PC-9 (cell line): ENCODE measurements around the gene EFCAB7. TPM values are rescaled to one million over a fixed set of nuclear protein-coding genes. Genes with fewer than 3 reads are reported as not detected.

Experiments
- BruUV-seq: library from RNA; stranded (reverse); fragments of 400-500 nt; replicated peaks from 2 replicates; lab custom pipeline; 2021; lab: Mats Ljungman, UMichigan
- CTCF ChIA-PET: fragments of 300-600 bp; sonication (Branson Sonifier 250); formaldehyde crosslinking; loops from one replicate; lab custom pipeline; 2022; ENCODE audit warnings: antibody characterized with exemption; lab: Charles Lee
- POLR2A ChIA-PET: fragments of 300-600 bp; sonication (Branson Sonifier 250); formaldehyde crosslinking; loops from one replicate; lab custom pipeline; 2022; ENCODE audit warnings: antibody characterized with exemption; ENCODE audit not compliant: unreplicated experiment; lab: Charles Lee
- DNase-seq, 2 experiments: peaks; one replicate each; pipeline versions ENCODE4 v3.0.0 to v3.0.0-alpha.2; 2015 to 2022; ENCODE audit warnings: mixed read lengths in 1 of 2
- H2AFZ ChIP-seq: fragments of 200-600 bp; sonication (generic); 2 replicates; pipeline ENCODE4 v1.8.1; 2017; ENCODE audit warnings: antibody characterized with exemption
- H3F3A ChIP-seq: fragments of 200-600 bp; sonication (generic); 2 replicates; pipeline ENCODE4 v1.8.1; 2017; ENCODE audit warnings: antibody characterized with exemption, mild to moderate bottlenecking, low read depth; ENCODE audit not compliant: insufficient read depth
- H3K27ac ChIP-seq: fragments of 200-600 bp; sonication (generic); 2 replicates; pipeline ENCODE4 v1.6.1; 2016; ENCODE audit warnings: mixed run types
- H3K27me3 ChIP-seq: fragments of 200-600 bp; sonication (generic); 2 replicates; pipeline ENCODE4 v1.6.1; 2016; ENCODE audit warnings: low read depth, mixed run types; ENCODE audit not compliant: insufficient read depth
- H3K36me3 ChIP-seq: fragments of 200-600 bp; sonication (generic); 2 replicates; pipeline ENCODE4 v1.6.1; 2016; ENCODE audit warnings: low read depth, mixed run types
- H3K4me1 ChIP-seq: fragments of 200-600 bp; sonication (generic); replicated peaks from 2 replicates; pipeline ENCODE4 v1.6.1; 2016; ENCODE audit warnings: mixed run types; ENCODE audit not compliant: insufficient read depth
- H3K4me2 ChIP-seq: fragments of 200-600 bp; sonication (generic); 2 replicates; pipeline ENCODE4 v1.6.1; 2017; ENCODE audit warnings: mixed run types
- H3K4me3 ChIP-seq: fragments of 200-600 bp; sonication (generic); 2 replicates; pipeline ENCODE4 v1.6.1; 2016; ENCODE audit warnings: mixed run types
- H3K79me2 ChIP-seq: fragments of 200-600 bp; sonication (generic); 2 replicates; pipeline ENCODE4 v1.6.1; 2017; ENCODE audit warnings: low read depth, mixed run types
- H3K9me2 ChIP-seq: fragments of 200-600 bp; sonication (generic); 2 replicates; pipeline ENCODE4 v1.8.1; 2017; ENCODE audit warnings: mild to moderate bottlenecking; ENCODE audit not compliant: insufficient read depth
- H3K9me3 ChIP-seq: fragments of 200-600 bp; sonication (generic); 2 replicates; pipeline ENCODE4 v1.8.1; 2016; ENCODE audit warnings: low read depth; ENCODE audit not compliant: insufficient read depth
- H4K20me1 ChIP-seq: fragments of 200-600 bp; sonication (generic); 2 replicates; pipeline ENCODE4 v1.8.1; 2017; ENCODE audit not compliant: insufficient read depth
- EZH2 ChIP-seq: fragments of 200-600 bp; sonication (generic); IDR thresholded peaks from 2 replicates; pipeline ENCODE4 v1.8.0; 2017; ENCODE audit warnings: antibody characterized with exemption, low read depth
- intact Hi-C: fragments of 100-400 bp; cut with micrococcal nuclease; formaldehyde crosslinking; loops from one replicate; pipeline ENCODE4 v1.10.0; 2022; ENCODE audit not compliant: unreplicated experiment
- total RNA-seq: library from RNA; stranded (reverse); gene quantifications from 2 replicates; pipeline ENCODE4 v1.2.3, GENCODE V29; 2021
- TF ChIP-seq, protein P1 (sequence below): fragments of 200-600 bp; sonication (generic); conservative IDR thresholded peaks from 2 replicates; pipeline ENCODE4 v1.6.1; 2017; ENCODE audit warnings: mixed run types, antibody characterized with exemption, mild to moderate bottlenecking, moderate library complexity

EFCAB7 gene
- total RNA-seq, 1 experiment from 2014 or later = 11.2 TPM

DNA sequence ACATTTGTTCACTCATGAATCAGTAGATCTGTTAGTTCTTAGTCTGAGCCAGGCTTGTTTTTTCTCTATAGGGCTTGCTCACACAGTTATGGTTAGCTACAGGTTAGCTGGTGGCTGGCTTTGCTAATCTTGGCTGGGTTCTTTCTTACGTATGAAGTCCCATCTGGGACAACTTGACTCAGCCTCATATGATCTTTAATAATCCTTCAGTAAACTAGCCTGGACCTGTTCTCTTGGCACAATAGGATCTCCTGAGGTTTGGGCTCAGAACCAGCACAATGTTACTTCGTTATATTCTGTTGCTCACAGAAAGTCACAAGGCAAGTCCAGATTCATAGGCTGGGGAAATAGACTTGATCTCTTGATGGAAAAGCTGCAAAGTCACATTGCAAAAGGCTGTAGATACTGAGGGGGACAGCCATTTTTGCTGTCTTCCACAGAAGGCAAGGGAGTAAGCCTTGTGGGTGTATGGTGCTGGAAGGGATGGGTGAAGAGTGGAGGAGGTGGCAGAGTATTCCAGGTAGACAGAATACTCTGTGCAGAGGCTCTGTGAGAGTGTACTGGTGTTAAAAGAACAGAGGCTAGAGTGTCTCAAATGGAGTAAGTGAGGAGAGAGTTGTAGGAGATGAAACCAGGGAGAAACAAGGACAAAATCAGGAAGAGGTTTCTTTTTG is 24.4 kb downstream of the EFCAB7 start:
- TF ChIP-seq, protein P1, sequence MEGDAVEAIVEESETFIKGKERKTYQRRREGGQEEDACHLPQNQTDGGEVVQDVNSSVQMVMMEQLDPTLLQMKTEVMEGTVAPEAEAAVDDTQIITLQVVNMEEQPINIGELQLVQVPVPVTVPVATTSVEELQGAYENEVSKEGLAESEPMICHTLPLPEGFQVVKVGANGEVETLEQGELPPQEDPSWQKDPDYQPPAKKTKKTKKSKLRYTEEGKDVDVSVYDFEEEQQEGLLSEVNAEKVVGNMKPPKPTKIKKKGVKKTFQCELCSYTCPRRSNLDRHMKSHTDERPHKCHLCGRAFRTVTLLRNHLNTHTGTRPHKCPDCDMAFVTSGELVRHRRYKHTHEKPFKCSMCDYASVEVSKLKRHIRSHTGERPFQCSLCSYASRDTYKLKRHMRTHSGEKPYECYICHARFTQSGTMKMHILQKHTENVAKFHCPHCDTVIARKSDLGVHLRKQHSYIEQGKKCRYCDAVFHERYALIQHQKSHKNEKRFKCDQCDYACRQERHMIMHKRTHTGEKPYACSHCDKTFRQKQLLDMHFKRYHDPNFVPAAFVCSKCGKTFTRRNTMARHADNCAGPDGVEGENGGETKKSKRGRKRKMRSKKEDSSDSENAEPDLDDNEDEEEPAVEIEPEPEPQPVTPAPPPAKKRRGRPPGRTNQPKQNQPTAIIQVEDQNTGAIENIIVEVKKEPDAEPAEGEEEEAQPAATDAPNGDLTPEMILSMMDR = no peak
- TF ChIP-seq EZH2 = no peak
- H3K36me3 ChIP-seq = no peaks in the 10 kb centered on the region
- no peaks in the 10 kb centered on the region for H3K27me3 ChIP-seq
- no peak overlapping the region for H2AFZ ChIP-seq
- ChIA-PET POLR2A (no interaction called here), CTCF (no interaction called here)
- no peak overlapping the region for H3K4me2 ChIP-seq
- no peaks in the 10 kb centered on the region for H3F3A ChIP-seq
- H3K27ac ChIP-seq = no peak overlapping the region
- no peaks in the 10 kb centered on the region for H3K4me1 ChIP-seq
- DNase-seq = no peak
- BruUV-seq = no TSS peak
- no peaks in the 10 kb centered on the region for H4K20me1 ChIP-seq
- H3K9me3 ChIP-seq = no peaks in the 10 kb centered on the region
- H3K9me2 ChIP-seq = no peaks in the 10 kb centered on the region
- H3K79me2 ChIP-seq = no peaks in the 10 kb centered on the region
- intact Hi-C loops = no loop called here
- H3K4me3 ChIP-seq = no peak overlapping the region

DNA sequence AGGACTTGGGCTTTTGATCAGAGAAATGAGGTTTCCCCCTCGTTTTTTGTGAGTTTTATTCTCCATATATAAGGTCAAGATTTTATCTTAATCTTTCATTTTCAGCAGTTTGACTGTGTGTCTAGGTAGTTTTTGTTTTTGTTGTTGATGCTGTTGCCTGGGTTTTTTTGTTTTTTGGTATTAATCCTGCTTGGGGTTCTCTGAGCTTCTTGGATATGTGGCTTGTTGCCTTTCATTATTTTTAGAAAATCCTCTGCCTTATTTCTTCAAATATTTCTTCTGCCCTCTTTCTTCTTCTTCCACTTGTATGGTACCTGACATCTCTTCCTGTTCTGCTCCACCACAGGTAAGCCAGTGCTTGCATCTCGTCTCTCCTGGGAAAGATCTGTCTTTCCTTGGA is 25.0 kb downstream of the EFCAB7 start:
- Histone ChIP-seq H3K36me3 (no peaks in the 10 kb centered on the region), H3K27ac (no peak overlapping the region), H3K4me2 (no peak overlapping the region), H3K27me3 (no peaks in the 10 kb centered on the region), H3K4me1 (no peaks in the 10 kb centered on the region), H3K79me2 (no peaks in the 10 kb centered on the region), H2AFZ (no peak overlapping the region), H3F3A (no peaks in the 10 kb centered on the region), H3K9me2 (no peaks in the 10 kb centered on the region), H4K20me1 (no peaks in the 10 kb centered on the region), H3K4me3 (no peak overlapping the region), H3K9me3 (no peaks in the 10 kb centered on the region)
- ChIA-PET CTCF (no interaction called here), POLR2A (no interaction called here)
- no peak for DNase-seq
- no TSS peak for BruUV-seq
- intact Hi-C loops = no loop called here
- TF ChIP-seq, protein P1 = no peak
- no peak for TF ChIP-seq EZH2

DNA sequence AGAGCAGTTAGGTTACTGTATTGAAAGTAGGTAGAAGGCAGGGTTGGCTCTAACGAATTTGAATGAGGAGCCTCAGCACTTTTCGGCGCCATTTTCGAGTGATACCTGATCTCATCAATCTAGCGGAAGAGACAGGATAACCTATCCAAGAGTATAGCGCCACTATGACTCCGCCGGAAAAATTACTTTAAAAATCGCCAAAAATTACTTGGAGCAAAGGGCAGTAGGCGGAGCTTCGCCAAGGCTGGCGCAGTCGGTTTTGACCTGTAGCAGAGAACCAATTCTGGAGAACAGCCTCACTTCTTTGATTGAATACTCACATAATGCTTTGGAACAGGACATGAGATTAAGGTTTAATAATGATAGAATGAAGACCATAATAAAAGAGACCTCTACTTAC is 25.6 kb downstream of the EFCAB7 start:
- Histone ChIP-seq H2AFZ (no peak overlapping the region), H3K4me1 (no peaks in the 10 kb centered on the region), H3K4me3 (no peak overlapping the region), H3K27me3 (no peaks in the 10 kb centered on the region), H3F3A (no peaks in the 10 kb centered on the region), H3K79me2 (no peaks in the 10 kb centered on the region), H3K9me3 (no peaks in the 10 kb centered on the region), H3K9me2 (no peaks in the 10 kb centered on the region), H3K27ac (no peak overlapping the region), H3K36me3 (no peaks in the 10 kb centered on the region), H4K20me1 (no peaks in the 10 kb centered on the region), H3K4me2 (no peak overlapping the region)
- TF ChIP-seq EZH2 = no peak
- TF ChIP-seq, protein P1 = no peak
- no TSS peak for BruUV-seq
- ChIA-PET POLR2A (no interaction called here), CTCF (no interaction called here)
- intact Hi-C loops = no loop called here
- DNase-seq = no peak
